ENCODE results near the gene DYSF. TPM values are rescaled to one million over a fixed set of nuclear protein-coding genes. Genes with fewer than 3 reads are reported as not detected.

The DYSF gene
- total and polyA plus RNA-seq, 9 donors = 2.3 to 16.5 (median 5.1) TPM

GRCh38 chr2:71712158-71712818 is 258.9 kb downstream of the DYSF start:
- intact Hi-C loops (cut with DNase I) = no loop called here
- WGBS, 3 donors = 94 to 95% (median 95%) methylated on average over 8 of the region's 8 CpGs
- no peaks in the 10 kb centered on the region for H3K36me3 ChIP-seq
- no peak for TF ChIP-seq POLR2A (IDR thresholded peaks at IDR 0.05)
- TF ChIP-seq CTCF (IDR thresholded peaks at IDR 0.05) = no peak
- no peak for TF ChIP-seq EP300 (IDR thresholded peaks at IDR 0.05)
- no peaks in the 10 kb centered on the region for H3K4me1 ChIP-seq (ENCODE audit: insufficient read depth)
- no peak overlapping the region for H3K27ac ChIP-seq
- DNase-seq = no peak
- no peak overlapping the region for H3K4me3 ChIP-seq
- no peaks in the 10 kb centered on the region for H3K27me3 ChIP-seq
- H3K9me3 ChIP-seq = no peaks in the 10 kb centered on the region

GRCh38 chr2:71713581-71714580 is 260.5 kb downstream of the DYSF start:
- no peaks in the 10 kb centered on the region for H3K36me3 ChIP-seq
- no peak overlapping the region for H3K4me3 ChIP-seq
- no peak overlapping the region for H3K27ac ChIP-seq
- DNase-seq = no peak
- no peaks in the 10 kb centered on the region for H3K9me3 ChIP-seq
- TF ChIP-seq EP300 (IDR thresholded peaks at IDR 0.05) = no peak
- no peak for TF ChIP-seq POLR2A (IDR thresholded peaks at IDR 0.05)
- TF ChIP-seq CTCF (IDR thresholded peaks at IDR 0.05) = no peak
- no peaks in the 10 kb centered on the region for H3K27me3 ChIP-seq
- H3K4me1 ChIP-seq (ENCODE audit: insufficient read depth) = no peaks in the 10 kb centered on the region
- WGBS, 3 donors = 85 to 90% (median 88%) methylated on average over 11 of the region's 11 CpGs
- intact Hi-C loops (cut with DNase I) = no loop called here

GRCh38 chr2:71714601-71715240 is 261.4 kb downstream of the DYSF start:
- WGBS, 3 donors = 92 to 96% (median 95%) methylated on average over 4 of the region's 4 CpGs
- Histone ChIP-seq H3K9me3 (no peaks in the 10 kb centered on the region), H3K27me3 (no peaks in the 10 kb centered on the region), H3K4me3 (no peak overlapping the region), H3K36me3 (no peaks in the 10 kb centered on the region), H3K4me1 (ENCODE audit: insufficient read depth) (no peaks in the 10 kb centered on the region), H3K27ac (no peak overlapping the region)
- intact Hi-C loops (cut with DNase I) = no loop called here
- no peak for DNase-seq
- TF ChIP-seq EP300 (IDR thresholded peaks at IDR 0.05) (no peak), POLR2A (IDR thresholded peaks at IDR 0.05) (no peak), CTCF (IDR thresholded peaks at IDR 0.05) (no peak)

GRCh38 chr2:71715241-71715750 is 261.9 kb downstream of the DYSF start:
- Histone ChIP-seq H3K27me3 (no peaks in the 10 kb centered on the region), H3K36me3 (no peaks in the 10 kb centered on the region), H3K4me1 (ENCODE audit: insufficient read depth) (no peaks in the 10 kb centered on the region), H3K4me3 (no peak overlapping the region), H3K27ac (no peak overlapping the region), H3K9me3 (no peaks in the 10 kb centered on the region)
- DNase-seq = no peak
- TF ChIP-seq CTCF (IDR thresholded peaks at IDR 0.05) (no peak), EP300 (IDR thresholded peaks at IDR 0.05) (no peak), POLR2A (IDR thresholded peaks at IDR 0.05) (no peak)
- 90 to 98% (median 93%) methylated on average over 6 of the region's 6 CpGs for WGBS, 3 donors
- intact Hi-C loops (cut with DNase I) = no loop called here
